Smooth muscle cell (in vitro differentiated cells): ENCODE measurements around the gene MAOB. TPM values are rescaled to one million over a fixed set of nuclear protein-coding genes. Genes with fewer than 3 reads are reported as not detected.
A peak's percentile ranks its signal among the peaks of the same experiment; 100 is the strongest.

Source experiments
- DNase-seq: peaks from one replicate; lab custom pipeline; 2025; ENCODE audit not compliant: unreplicated experiment; lab: John Stamatoyannopoulos, UW
- H2AFZ ChIP-seq: fragments of 200-600 bp; sonication (generic); 2 replicates; pipeline ENCODE4 v1.6.0; 2016; ENCODE audit warnings: antibody characterized with exemption, low read depth, mild to moderate bottlenecking
- H3F3A ChIP-seq: fragments of 200-600 bp; sonication (generic); 2 replicates; pipeline ENCODE4 v1.6.0; 2017; ENCODE audit warnings: antibody characterized with exemption, low read depth
- H3K27ac ChIP-seq: fragments of 200-600 bp; sonication (generic); 2 replicates; pipeline ENCODE4 v1.5.1; 2016; ENCODE audit warnings: low read depth, mild to moderate bottlenecking
- H3K27me3 ChIP-seq: fragments of 200-600 bp; sonication (generic); 2 replicates; pipeline ENCODE4 v1.6.1; 2016; ENCODE audit warnings: low read depth, mild to moderate bottlenecking
- H3K36me3 ChIP-seq: fragments of 200-600 bp; sonication (generic); 2 replicates; pipeline ENCODE4 v1.5.1; 2016; ENCODE audit warnings: low read depth
- H3K4me1 ChIP-seq: fragments of 200-600 bp; sonication (generic); 2 replicates; pipeline ENCODE4 v1.5.1; 2016; ENCODE audit warnings: low read depth
- H3K4me2 ChIP-seq: fragments of 200-600 bp; sonication (generic); 2 replicates; pipeline ENCODE4 v1.6.0; 2016; ENCODE audit warnings: mild to moderate bottlenecking
- H3K4me3 ChIP-seq: fragments of 200-600 bp; sonication (generic); 2 replicates; pipeline ENCODE4 v1.5.1; 2016; ENCODE audit warnings: mild to moderate bottlenecking
- H3K79me2 ChIP-seq: fragments of 200-600 bp; sonication (generic); 2 replicates; pipeline ENCODE4 v1.6.0; 2016; ENCODE audit warnings: low read depth, mild to moderate bottlenecking
- H3K9ac ChIP-seq: fragments of 200-600 bp; sonication (generic); 2 replicates; pipeline ENCODE4 v1.6.0; 2016; ENCODE audit warnings: low read depth
- H3K9me3 ChIP-seq: fragments of 200-600 bp; sonication (generic); replicated peaks from 2 replicates; pipeline ENCODE4 v1.5.1; 2016; ENCODE audit warnings: low read depth
- H4K20me1 ChIP-seq: fragments of 200-600 bp; sonication (generic); 2 replicates; pipeline ENCODE4 v1.6.0; 2016; ENCODE audit warnings: low read depth
- CTCF ChIP-seq: fragments of 200-600 bp; sonication (generic); IDR thresholded peaks from 2 replicates; pipeline ENCODE4 v1.5.1; 2017; ENCODE audit warnings: borderline replicate concordance, mild to moderate bottlenecking, antibody characterized with exemption; ENCODE audit not compliant: insufficient read depth, poor library complexity, severe bottlenecking
- WGBS: methylation state at CpG from one replicate; pipeline ENCODE4 v1.1.7; 2016; ENCODE audit warnings: low lambda C conversion rate; 5-methylcytosine and 5-hydroxymethylcytosine counted together
- polyA plus RNA-seq: library from polyadenylated mRNA; unstranded; fragments of >200 nt; fragmentation: Nextera tagmentation; extraction: Ambion mirVana; gene quantifications from 2 replicates; pipeline ENCODE4 v1.2.1, GENCODE V29; 2016
- total RNA-seq: library from RNA; depleted of rRNA; stranded (reverse); fragments of >200 nt; gene quantifications from 2 replicates; pipeline ENCODE4 v1.2.3, GENCODE V29; 2014

The MAOB gene
- total and polyA plus RNA-seq, 2 experiments from 2014 or later: 0.93 TPM; not detected in 1

GRCh38 chrX:43758044-43758443, 124.2 kb downstream of the MAOB start:
- Histone ChIP-seq H3K4me3 (no peak overlapping the region), H3K79me2 (no peaks in the 10 kb centered on the region), H3K4me1 (no peaks in the 10 kb centered on the region), H3K9me3 (no peaks in the 10 kb centered on the region), H2AFZ (no peak overlapping the region), H3K27ac (no peak overlapping the region), H3K9ac (no peak overlapping the region), H3K27me3 (no peaks in the 10 kb centered on the region), H3K36me3 (no peaks in the 10 kb centered on the region), H3F3A (no peaks in the 10 kb centered on the region), H3K4me2 (no peak overlapping the region), H4K20me1 (no peaks in the 10 kb centered on the region)
- no peak for TF ChIP-seq CTCF
- no peak for DNase-seq
- WGBS: 71% methylated on average over 7 of the region's 7 CpGs

DNA sequence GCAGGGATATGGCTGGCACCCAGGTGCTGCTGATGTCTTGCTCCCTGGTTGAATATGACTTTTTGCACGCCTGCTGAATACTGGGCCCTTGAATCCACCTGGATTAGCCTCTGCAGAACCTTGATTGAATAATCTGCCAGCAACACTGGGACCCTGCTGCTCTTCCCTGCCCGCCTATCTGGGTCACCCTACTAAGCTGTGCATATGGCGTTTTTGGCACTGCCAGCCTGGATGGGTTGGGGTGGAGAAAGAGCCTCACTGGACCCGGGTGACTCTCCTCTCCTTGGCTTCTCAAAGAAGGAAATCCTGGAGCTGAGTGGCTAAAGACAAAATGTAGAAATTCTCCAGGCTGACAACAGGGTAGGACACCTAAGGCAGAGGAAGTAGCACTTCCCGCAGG, 126.2 kb downstream of the MAOB start:
- H3K4me1 ChIP-seq: no peaks in the 10 kb centered on the region
- DNase-seq: no peak
- H3K36me3 ChIP-seq: no peaks in the 10 kb centered on the region
- no peaks in the 10 kb centered on the region for H3F3A ChIP-seq
- WGBS: 87% methylated on average over 5 of the region's 5 CpGs
- H2AFZ ChIP-seq: no peak overlapping the region
- no peaks in the 10 kb centered on the region for H3K27me3 ChIP-seq
- TF ChIP-seq CTCF: no peak
- no peaks in the 10 kb centered on the region for H3K79me2 ChIP-seq
- no peak overlapping the region for H3K4me3 ChIP-seq
- H4K20me1 ChIP-seq: no peaks in the 10 kb centered on the region
- no peaks in the 10 kb centered on the region for H3K9me3 ChIP-seq
- H3K9ac ChIP-seq: no peak overlapping the region
- H3K27ac ChIP-seq: no peak overlapping the region
- H3K4me2 ChIP-seq: no peak overlapping the region

GRCh38 chrX:43753637-43754036, 128.6 kb downstream of the MAOB start:
- 59% methylated on average over 3 of the region's 3 CpGs for WGBS
- H3K9me3 ChIP-seq: no peaks in the 10 kb centered on the region
- H2AFZ ChIP-seq: no peak overlapping the region
- H3K27ac ChIP-seq: no peak overlapping the region
- no peak overlapping the region for H3K9ac ChIP-seq
- no peak for DNase-seq
- H3K36me3 ChIP-seq: no peaks in the 10 kb centered on the region
- no peak overlapping the region for H3K4me3 ChIP-seq
- H3K27me3 ChIP-seq: no peaks in the 10 kb centered on the region
- no peak for TF ChIP-seq CTCF
- H3K79me2 ChIP-seq: no peaks in the 10 kb centered on the region
- H3K4me1 ChIP-seq: no peaks in the 10 kb centered on the region
- H3F3A ChIP-seq: no peaks in the 10 kb centered on the region
- no peak overlapping the region for H3K4me2 ChIP-seq
- no peaks in the 10 kb centered on the region for H4K20me1 ChIP-seq

DNA sequence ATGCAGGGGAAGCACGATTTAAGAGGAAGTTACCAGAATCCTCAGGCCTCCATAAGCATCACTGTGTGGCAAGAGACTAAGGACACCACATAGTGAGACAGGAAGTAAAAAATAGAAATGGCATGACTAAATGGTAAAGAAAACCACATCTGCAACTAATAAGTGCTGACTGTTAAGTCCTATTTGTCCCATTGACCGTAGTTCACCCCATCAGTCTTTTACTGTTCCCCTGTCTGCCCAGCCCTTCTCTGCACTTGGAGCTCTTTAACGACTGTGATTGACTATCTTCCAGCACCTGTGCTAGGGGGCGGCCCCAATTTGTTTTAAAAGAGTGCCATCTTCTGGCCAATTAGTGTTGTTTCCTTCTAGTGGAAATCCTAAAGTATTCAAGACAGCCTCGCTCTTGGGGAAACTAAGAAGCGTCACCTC, 132.0 kb downstream of the MAOB start:
- Histone ChIP-seq H3K9me3 (no peaks in the 10 kb centered on the region), H3K4me1 (no peaks in the 10 kb centered on the region), H3K27me3 (no peaks in the 10 kb centered on the region), H3F3A (no peaks in the 10 kb centered on the region), H4K20me1 (no peaks in the 10 kb centered on the region), H3K36me3 (no peaks in the 10 kb centered on the region), H3K27ac (no peak overlapping the region), H3K4me2 (no peak overlapping the region), H3K79me2 (no peaks in the 10 kb centered on the region), H3K9ac (no peak overlapping the region), H3K4me3 (no peak overlapping the region), H2AFZ (no peak overlapping the region)
- 30% methylated on average over 6 of the region's 6 CpGs for WGBS
- peak; percentile 55 for TF ChIP-seq CTCF
- DNase-seq: no peak
